Measurements from ENCODE around the gene GALNT5. TPM values are rescaled to one million over a fixed set of nuclear protein-coding genes. Genes with fewer than 3 reads are reported as not detected.
"Not testable (repeated sequence)": the region's sequence is repeated elsewhere in the genome, so short reads cannot be mapped to it uniquely, and the experiment has no call there.

The GALNT5 gene
- polyA plus RNA-seq, 1 experiment: 22.6 TPM

DNA sequence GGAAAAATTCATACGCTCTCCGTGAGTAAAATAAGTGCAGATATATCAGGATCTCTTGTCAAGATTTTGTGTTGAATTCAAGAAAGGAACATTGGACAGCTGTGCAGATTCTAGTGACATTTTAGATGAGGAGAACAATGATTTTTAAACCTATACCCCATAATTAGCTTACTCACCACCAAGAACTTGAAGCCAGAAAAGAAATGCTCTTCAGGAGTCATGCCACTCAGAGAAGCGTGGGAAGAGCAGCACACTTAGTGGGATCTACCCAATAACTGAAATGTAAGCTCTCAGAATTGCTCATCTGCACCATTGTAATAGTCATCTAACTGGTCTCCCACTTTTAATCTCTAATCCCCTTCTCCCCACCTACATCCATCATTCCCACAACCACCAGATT, 77.3 kb downstream of the GALNT5 start:
- no peaks in the 10 kb centered on the region for H3K36me3 ChIP-seq (ENCODE audit: control insufficient read depth, insufficient read depth, low read length)
- ChIA-PET CTCF (interaction anchor here (1.2 to 20.9 kb wide), 9 partner anchors 10 to 679 kb away, joined by 3 to 308 read pairs (median 20); partner anchors contain the start of gene ERMN), POLR2A (no interaction called here)
- H3K4me3 ChIP-seq (ENCODE audit: low read depth, low read length): no peak overlapping the region
- TF ChIP-seq, protein P1, sequence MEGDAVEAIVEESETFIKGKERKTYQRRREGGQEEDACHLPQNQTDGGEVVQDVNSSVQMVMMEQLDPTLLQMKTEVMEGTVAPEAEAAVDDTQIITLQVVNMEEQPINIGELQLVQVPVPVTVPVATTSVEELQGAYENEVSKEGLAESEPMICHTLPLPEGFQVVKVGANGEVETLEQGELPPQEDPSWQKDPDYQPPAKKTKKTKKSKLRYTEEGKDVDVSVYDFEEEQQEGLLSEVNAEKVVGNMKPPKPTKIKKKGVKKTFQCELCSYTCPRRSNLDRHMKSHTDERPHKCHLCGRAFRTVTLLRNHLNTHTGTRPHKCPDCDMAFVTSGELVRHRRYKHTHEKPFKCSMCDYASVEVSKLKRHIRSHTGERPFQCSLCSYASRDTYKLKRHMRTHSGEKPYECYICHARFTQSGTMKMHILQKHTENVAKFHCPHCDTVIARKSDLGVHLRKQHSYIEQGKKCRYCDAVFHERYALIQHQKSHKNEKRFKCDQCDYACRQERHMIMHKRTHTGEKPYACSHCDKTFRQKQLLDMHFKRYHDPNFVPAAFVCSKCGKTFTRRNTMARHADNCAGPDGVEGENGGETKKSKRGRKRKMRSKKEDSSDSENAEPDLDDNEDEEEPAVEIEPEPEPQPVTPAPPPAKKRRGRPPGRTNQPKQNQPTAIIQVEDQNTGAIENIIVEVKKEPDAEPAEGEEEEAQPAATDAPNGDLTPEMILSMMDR (IDR thresholded peaks at IDR 0.05; ENCODE audit: insufficient read depth, low read depth, low read length): no peak
- DNase-seq (ENCODE audit: low read depth): no peak
- H3K27me3 ChIP-seq (ENCODE audit: control insufficient read depth, insufficient read depth, low read length): peaks cover 1% of the 10 kb centered on the region; the same call in 1 of the 2 replicates

DNA sequence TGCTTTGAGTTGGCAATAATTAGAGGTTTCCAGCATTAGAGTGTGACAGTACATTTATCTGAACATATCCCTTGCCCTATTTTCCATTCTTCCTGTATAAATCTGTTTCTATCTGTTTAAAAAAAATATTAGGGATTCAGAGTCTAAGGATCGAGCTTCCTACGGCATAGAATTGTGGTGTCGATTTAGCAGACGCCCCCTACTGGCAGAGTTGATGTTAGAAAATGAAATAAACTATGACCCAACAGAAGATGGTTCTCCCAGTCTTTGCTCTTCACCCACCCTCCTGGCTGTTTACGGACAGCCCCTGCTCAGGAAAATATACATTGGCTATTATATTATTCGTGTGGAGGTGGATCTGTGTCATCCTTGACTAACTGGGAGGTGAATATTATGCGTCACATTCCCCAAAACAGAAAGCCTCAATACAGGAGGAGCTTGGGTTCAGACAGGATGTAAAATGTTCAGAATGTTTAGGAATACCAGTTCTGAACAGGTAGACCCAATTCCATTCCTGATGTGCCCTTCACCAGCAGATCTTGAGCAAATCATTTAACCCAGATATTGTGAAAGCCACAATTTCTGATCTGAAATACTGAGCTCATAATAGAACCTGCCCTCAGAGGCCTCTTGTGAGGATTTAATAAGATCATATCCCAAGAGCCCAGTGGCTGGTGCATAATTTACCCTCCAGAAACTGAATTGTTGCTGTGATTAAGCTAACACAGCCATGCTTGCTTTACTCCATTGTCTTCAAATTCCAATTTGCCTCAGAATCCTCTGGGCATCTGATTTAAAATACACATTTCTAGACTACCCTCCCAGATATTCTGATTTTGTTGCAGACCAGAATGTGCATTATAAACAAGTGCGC, 78.9 kb downstream of the GALNT5 start:
- TF ChIP-seq, protein P1 (IDR thresholded peaks at IDR 0.05; ENCODE audit: insufficient read depth, low read depth, low read length): peak; percentile 71
- no peaks in the 10 kb centered on the region for H3K36me3 ChIP-seq (ENCODE audit: control insufficient read depth, insufficient read depth, low read length)
- DNase-seq (ENCODE audit: low read depth): no peak
- H3K4me3 ChIP-seq (ENCODE audit: low read depth, low read length): no peak overlapping the region
- CTCF ChIA-PET: interaction anchor here (0.7 to 20.9 kb wide), 23 partner anchors 10 to 1959 kb away, joined by 3 to 308 read pairs (median 5); partner anchors contain the start of genes ERMN and GALNT5
- POLR2A ChIA-PET: no interaction called here
- H3K27me3 ChIP-seq (ENCODE audit: control insufficient read depth, insufficient read depth, low read length): peaks cover 1% of the 10 kb centered on the region; the same call in 1 of the 2 replicates

DNA sequence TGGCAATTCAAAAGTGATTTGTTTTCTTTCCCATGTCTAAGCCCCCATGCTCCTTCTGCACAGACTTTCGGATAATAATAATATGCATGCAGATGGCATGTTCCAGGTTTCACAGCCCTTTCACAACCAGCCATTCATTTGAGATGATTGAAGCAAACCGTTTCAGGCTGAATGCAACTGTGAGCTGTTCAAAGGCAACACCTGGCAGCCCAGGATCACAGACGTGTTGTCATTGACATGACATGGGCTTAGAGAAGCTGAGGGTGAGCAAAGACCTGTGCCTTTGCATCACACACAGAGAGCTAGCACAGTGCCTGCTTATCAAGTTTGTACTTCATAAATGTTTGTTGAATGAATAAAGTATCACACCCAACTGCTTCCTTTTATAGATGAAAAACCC, 80.5 kb downstream of the GALNT5 start:
- H3K4me3 ChIP-seq (ENCODE audit: low read depth, low read length): no peak overlapping the region
- peaks cover 1% of the 10 kb centered on the region; the same call in 1 of the 2 replicates for H3K27me3 ChIP-seq (ENCODE audit: control insufficient read depth, insufficient read depth, low read length)
- ChIA-PET POLR2A (no interaction called here), CTCF (interaction anchor here (0.5 to 20.9 kb wide), 7 partner anchors 13 to 1859 kb away, joined by 3 to 308 read pairs (median 10); partner anchors contain the start of gene ERMN)
- H3K36me3 ChIP-seq (ENCODE audit: control insufficient read depth, insufficient read depth, low read length): no peaks in the 10 kb centered on the region
- TF ChIP-seq, protein P1 (IDR thresholded peaks at IDR 0.05; ENCODE audit: insufficient read depth, low read depth, low read length): no peak
- no peak for DNase-seq (ENCODE audit: low read depth)

DNA sequence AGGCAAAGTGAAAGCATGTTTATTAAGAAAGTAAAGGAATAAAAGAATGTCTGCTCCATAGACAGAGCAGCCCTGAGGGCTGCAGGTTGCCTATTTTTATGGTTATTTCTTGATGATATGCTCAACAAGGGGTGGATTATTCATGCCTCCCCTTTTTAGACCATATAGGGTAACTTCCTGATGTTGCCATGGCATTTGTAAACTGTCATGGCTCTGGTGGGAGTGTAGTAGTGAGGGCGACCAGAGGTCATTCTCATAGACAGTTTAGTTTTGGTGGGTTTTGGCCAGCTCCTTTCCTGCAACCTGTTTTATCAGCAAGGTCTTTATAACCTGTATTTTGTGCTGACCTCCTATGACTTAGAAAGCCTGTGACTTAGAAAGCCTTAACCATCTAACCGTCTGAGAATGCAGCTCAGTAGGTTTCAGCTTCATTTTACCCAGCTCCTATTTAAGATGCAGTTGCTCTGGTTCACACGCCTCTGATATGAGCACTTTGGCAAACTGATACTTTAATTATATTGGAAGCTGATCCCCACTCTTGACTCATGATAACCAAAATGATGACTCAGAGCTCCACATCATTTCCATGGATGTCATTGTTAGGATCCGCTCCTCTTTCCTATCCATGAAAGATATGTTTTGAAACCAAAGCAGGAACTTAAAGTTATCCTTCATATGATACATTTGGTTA, 82.6 kb downstream of the GALNT5 start:
- ChIA-PET CTCF (interaction anchor here (1.6 kb wide), 1 partner anchor 34 kb away, joined by 5 read pairs; no protein-coding TSS in a partner anchor), POLR2A (no interaction called here)
- H3K4me3 ChIP-seq (ENCODE audit: low read depth, low read length): no peak overlapping the region
- no peaks in the 10 kb centered on the region for H3K36me3 ChIP-seq (ENCODE audit: control insufficient read depth, insufficient read depth, low read length)
- TF ChIP-seq, protein P1 (IDR thresholded peaks at IDR 0.05; ENCODE audit: insufficient read depth, low read depth, low read length): no peak
- H3K27me3 ChIP-seq (ENCODE audit: control insufficient read depth, insufficient read depth, low read length): peaks cover 1% of the 10 kb centered on the region; the same call in 1 of the 2 replicates
- DNase-seq (ENCODE audit: low read depth): no peak

DNA sequence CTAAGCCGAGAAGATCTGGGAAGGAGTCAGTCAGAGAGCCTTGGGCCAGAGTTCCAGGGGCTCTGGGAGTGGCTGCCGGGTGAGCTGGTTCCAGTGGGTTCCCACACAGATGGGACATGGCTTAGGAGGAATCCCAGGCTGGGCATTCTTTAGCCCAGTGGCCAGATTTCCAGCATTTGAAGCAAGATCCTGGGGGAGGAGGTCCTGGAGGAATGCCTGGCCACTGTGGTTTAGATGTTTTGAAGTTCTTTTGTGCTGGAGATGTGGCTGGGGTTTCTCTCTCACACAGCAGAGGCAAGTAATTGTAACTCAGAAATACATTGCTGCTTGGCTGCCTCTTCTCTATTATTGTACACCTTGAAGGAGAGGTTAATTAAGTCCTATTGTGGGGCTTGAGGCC, 83.9 kb downstream of the GALNT5 start:
- H3K27me3 ChIP-seq (ENCODE audit: control insufficient read depth, insufficient read depth, low read length); POLR2A ChIA-PET; DNase-seq (ENCODE audit: low read depth); H3K36me3 ChIP-seq (ENCODE audit: control insufficient read depth, insufficient read depth, low read length); H3K4me3 ChIP-seq (ENCODE audit: low read depth, low read length): not testable (repeated sequence)
- CTCF ChIA-PET: interaction anchor here (1.6 kb wide), 1 partner anchor 35 kb away, joined by 5 read pairs; no protein-coding TSS in a partner anchor

All from BJ (cell line).